A549 (cell line): ENCODE results near the gene CYLD. TPM values are rescaled to one million over a fixed set of nuclear protein-coding genes. Genes with fewer than 3 reads are reported as not detected.

Source experiments
- ATAC-seq, 2 experiments: fragments of 200-7000 bp in 1 of 2; fragments of >200 bp in 1 of 2; cut with Nextera tagmentation in 1 of 2; cut with Tn5 transposase in 1 of 2; 3 replicates each; pipeline versions ENCODE4 v1.8.0 to v1.9.1; 2018 to 2020; ENCODE audit warnings: mild to moderate bottlenecking in 1 of 2, moderate library complexity in 1 of 2
- CTCF ChIA-PET: fragments of 300-600 bp; sonication (Branson Sonifier 250); formaldehyde crosslinking; extraction: SDS; loops from one replicate; lab custom pipeline; 2021; ENCODE audit warnings: antibody characterized with exemption, inconsistent platforms; lab: Yijun Ruan, JAX
- POLR2A ChIA-PET: fragments of 350-600 bp; formaldehyde crosslinking; extraction: SDS; loops from one replicate; lab custom pipeline; 2021; ENCODE audit warnings: antibody characterized with exemption, inconsistent platforms; lab: Yijun Ruan, JAX
- DNase-seq, 2 experiments: peaks; one replicate each; pipeline versions ENCODE4 v3.0.0 to v3.0.0-alpha.2; 2011 to 2016; ENCODE audit warnings: low read depth in 1 of 2, low spot score in 1 of 2
- FAIRE-seq: peaks from 2 replicates; lab custom pipeline; 2011; peaks lifted over from hg19 to GRCh38; lab: Jason Lieb, UNC
- H3K27ac ChIP-seq, 2 experiments: fragments of >200 bp; sonication (Bioruptor Twin); formaldehyde crosslinking; 3 replicates each; pipeline ENCODE4 v1.5.1; 2016 to 2017
- H3K4me1 ChIP-seq: fragments of >200 bp; sonication (Bioruptor Twin); formaldehyde crosslinking; 3 replicates; pipeline ENCODE4 v1.6.1; 2016
- H3K4me2 ChIP-seq: fragments of >200 bp; sonication (Bioruptor Twin); formaldehyde crosslinking; 3 replicates; pipeline ENCODE4 v1.6.1; 2016
- H3K4me3 ChIP-seq: fragments of >200 bp; sonication (Bioruptor Twin); formaldehyde crosslinking; 3 replicates; pipeline ENCODE4 v1.5.1; 2016
- H3K9me3 ChIP-seq: fragments of >200 bp; sonication (Bioruptor Twin); formaldehyde crosslinking; 3 replicates; pipeline ENCODE4 v1.6.1; 2016
- BHLHE40 ChIP-seq: IDR thresholded peaks from 2 replicates; pipeline ENCODE4 v1.6.1; 2012; ENCODE audit warnings: low read depth, low read length, inconsistent platforms
- CBX8 ChIP-seq: fragments of 200-600 bp; sonication (generic); IDR thresholded peaks from 2 replicates; pipeline ENCODE4 v1.6.1; 2016
- CEBPB ChIP-seq, 2 experiments: fragments of >200 bp in 1 of 2; sonication (Bioruptor Twin) in 1 of 2; formaldehyde crosslinking in 1 of 2; IDR thresholded peaks; 2 replicates each; pipeline ENCODE4 v1.6.1; 2012 to 2016
- CHD2 ChIP-seq: fragments of 150-350 bp; IDR thresholded peaks from 2 replicates; pipeline ENCODE4 v1.6.1; 2014; ENCODE audit warnings: low read length; ENCODE audit not compliant: partially characterized antibody
- CTCF ChIP-seq: fragments of >200 bp; sonication (Bioruptor Twin); formaldehyde crosslinking; IDR thresholded peaks from 3 replicates; pipeline ENCODE4 v1.5.1; 2016
- ELK1 ChIP-seq: fragments of 150-350 bp; IDR thresholded peaks from 2 replicates; pipeline ENCODE4 v1.6.1; 2014; ENCODE audit warnings: low read depth, mild to moderate bottlenecking, low read length
- EP300 ChIP-seq, 2 experiments: fragments of >200 bp; sonication (Bioruptor Twin); formaldehyde crosslinking; IDR thresholded peaks; 2 replicates in 1 of 2; 3 replicates in 1 of 2; pipeline ENCODE4 v1.6.1; 2016 to 2017
- ESRRA ChIP-seq: fragments of 150-350 bp; IDR thresholded peaks from 2 replicates; pipeline ENCODE4 v1.6.1; 2014; ENCODE audit warnings: mild to moderate bottlenecking, low read length, borderline replicate concordance
- FOSB ChIP-seq: fragments of 250-450 bp; sonication (Bioruptor Pico); IDR thresholded peaks from 2 replicates; pipeline ENCODE4 v1.5.0; 2020; ENCODE audit warnings: mild to moderate bottlenecking, moderate library complexity
- GATA3 ChIP-seq: IDR thresholded peaks from 2 replicates; pipeline ENCODE4 v1.6.1; 2012; ENCODE audit warnings: borderline replicate concordance
- HES2 ChIP-seq: fragments of >200 bp; sonication (Bioruptor Twin); formaldehyde crosslinking; IDR thresholded peaks from 2 replicates; pipeline ENCODE4 v1.6.1; 2016
- HEYL ChIP-seq: fragments of 250-450 bp; sonication (Bioruptor Pico); IDR thresholded peaks from 2 replicates; pipeline ENCODE4 v1.8.0; 2021; ENCODE audit warnings: mild to moderate bottlenecking, moderate library complexity
- HOXB5 ChIP-seq: fragments of 250-450 bp; sonication (Bioruptor Pico); IDR thresholded peaks from 2 replicates; pipeline ENCODE4 v1.5.0; 2020; ENCODE audit warnings: mild to moderate bottlenecking, moderate library complexity
- KDM1A ChIP-seq: fragments of 200-600 bp; sonication (generic); IDR thresholded peaks from 2 replicates; pipeline ENCODE4 v1.6.1; 2016; ENCODE audit warnings: low read depth, mild to moderate bottlenecking
- MAFK ChIP-seq: fragments of 450-650 bp; IDR thresholded peaks from 2 replicates; pipeline ENCODE4 v1.6.1; 2014; ENCODE audit not compliant: partially characterized antibody
- MAZ ChIP-seq: fragments of 150-350 bp; IDR thresholded peaks from 2 replicates; pipeline ENCODE4 v1.6.1; 2014; ENCODE audit warnings: antibody characterized with exemption, low read depth, low read length, borderline replicate concordance
- NFE2L2 ChIP-seq: fragments of 150-350 bp; conservative IDR thresholded peaks from 2 replicates; pipeline ENCODE4 v1.6.1; 2014; ENCODE audit warnings: low read length
- NPAS2 ChIP-seq: fragments of 250-450 bp; sonication (Bioruptor Pico); IDR thresholded peaks from 2 replicates; pipeline ENCODE4 v1.8.0; 2022; ENCODE audit warnings: mild to moderate bottlenecking, moderate library complexity, borderline replicate concordance
- NR3C1 ChIP-seq: fragments of >200 bp; sonication (Bioruptor Twin); formaldehyde crosslinking; IDR thresholded peaks from 3 replicates; pipeline ENCODE4 v1.6.1; 2017
- POLR2A ChIP-seq: IDR thresholded peaks from 2 replicates; pipeline ENCODE4 v1.6.1; 2012; ENCODE audit warnings: mild to moderate bottlenecking, low read length
- RAD21 ChIP-seq, 2 experiments: fragments of >200 bp in 1 of 2; sonication (Bioruptor Twin) in 1 of 2; formaldehyde crosslinking in 1 of 2; IDR thresholded peaks in 1 of 2; conservative IDR thresholded peaks in 1 of 2; 2 replicates in 1 of 2; 3 replicates in 1 of 2; pipeline ENCODE4 v1.6.1; 2012 to 2018; ENCODE audit warnings: inconsistent platforms in 1 of 2
- RARB ChIP-seq: fragments of 250-450 bp; sonication (Bioruptor Pico); IDR thresholded peaks from 2 replicates; pipeline ENCODE4 v1.8.0; 2021; ENCODE audit warnings: mild to moderate bottlenecking, moderate library complexity
- SREBF2 ChIP-seq: fragments of 450-650 bp; IDR thresholded peaks from 2 replicates; pipeline ENCODE4 v1.6.1; 2014; ENCODE audit warnings: mild to moderate bottlenecking, moderate library complexity
- TFCP2L1 ChIP-seq: fragments of 250-450 bp; sonication (Bioruptor Pico); IDR thresholded peaks from 2 replicates; pipeline ENCODE4 v1.5.0; 2021; ENCODE audit warnings: mild to moderate bottlenecking
- TP53 ChIP-seq: fragments of 250-450 bp; sonication (Bioruptor Pico); IDR thresholded peaks from 2 replicates; pipeline ENCODE4 v1.5.0; 2021; ENCODE audit warnings: mild to moderate bottlenecking, moderate library complexity
- USF2 ChIP-seq: fragments of 450-650 bp; IDR thresholded peaks from 2 replicates; pipeline ENCODE4 v1.6.1; 2014; ENCODE audit warnings: antibody characterized with exemption
- ZC3H11A ChIP-seq: fragments of 450-650 bp; IDR thresholded peaks from 2 replicates; pipeline ENCODE4 v1.6.1; 2014; ENCODE audit warnings: antibody characterized with exemption, mild to moderate bottlenecking
- ZNF302 ChIP-seq: fragments of 250-450 bp; sonication (Bioruptor Pico); IDR thresholded peaks from 2 replicates; pipeline ENCODE4 v1.9.0; 2021; ENCODE audit warnings: inconsistent platforms, mild to moderate bottlenecking, moderate library complexity
- WGBS: methylation state at CpG from one replicate; pipeline ENCODE4 v1.1.6; 2017; ENCODE audit errors: missing lambda C conversion rate; 5-methylcytosine and 5-hydroxymethylcytosine counted together
- polyA plus RNA-seq, 4 experiments: library from polyadenylated mRNA; depleted of rRNA in 3 of 4; stranded (reverse); fragments of >200 nt; fragmentation: RNase III in 1 of 4; extraction: RNeasy Plus Mini Kit Qiagen cat#74134 plus additional on column Dnase treatment in 1 of 4; gene quantifications; 2 replicates in 3 of 4; 3 replicates in 1 of 4; pipeline ENCODE4 v1.2.3, GENCODE V29; 2011 to 2017

CYLD gene
- polyA plus RNA-seq, 2 of the 4 experiments (the other 2 are of a cell fraction): 6.5 to 12.7 TPM

- H3K4me1 ChIP-seq: no peaks in the 10 kb centered on the region
- H3K4me2 ChIP-seq: no peak overlapping the region
- no peak for DNase-seq
- H3K27ac ChIP-seq: no peak overlapping the region
- ChIA-PET POLR2A (no interaction called here), CTCF (interaction anchor here (0.7 to 1.4 kb wide), 4 partner anchors 10 to 1867 kb away, joined by 3 read pairs; no protein-coding TSS in a partner anchor)
- H3K9me3 ChIP-seq: no peaks in the 10 kb centered on the region
- H3K4me3 ChIP-seq: no peak overlapping the region
- TF ChIP-seq POLR2A (no peak), KDM1A (no peak), NPAS2 (CRISPR knock-in tag) (no peak), RAD21 (conservative IDR thresholded peaks at IDR 0.05 in 1 of 2, IDR thresholded peaks at IDR 0.05 in 1 of 2) (no peak), NR3C1 (no peak), CBX8 (no peak), MAFK (no peak), MAZ (no peak), BHLHE40 (no peak), FOSB (CRISPR knock-in tag) (no peak), HES2 (no peak), GATA3 (no peak)
- WGBS: 36% methylated on average over 9 of the region's 9 CpGs
- FAIRE-seq: no peak
- no peak for ATAC-seq
These were observed 71.1 kb downstream of the CYLD start for GRCh38 chr16:50812876-50813466.

GRCh38 chr16:50814052-50814451 is 72.2 kb downstream of the CYLD start:
- POLR2A ChIA-PET: interaction anchor here (1.2 kb wide), 1 partner anchor 18 kb away, joined by 3 read pairs; no protein-coding TSS in a partner anchor
- CTCF ChIA-PET: interaction anchor here (0.9 to 4.2 kb wide), 3 partner anchors 8 to 145 kb away, joined by 3 to 27 read pairs (median 4); no protein-coding TSS in a partner anchor
- H3K9me3 ChIP-seq: no peaks in the 10 kb centered on the region
- TF ChIP-seq HOXB5 (CRISPR knock-in tag) (no peak), NFE2L2 (no peak), MAFK (no peak), RARB (CRISPR knock-in tag) (no peak), ZC3H11A (no peak), HEYL (CRISPR knock-in tag) (no peak), SREBF2 (no peak), CHD2 (no peak), USF2 (no peak), FOSB (CRISPR knock-in tag) (no peak), TP53 (no peak), ESRRA (no peak), NPAS2 (CRISPR knock-in tag) (no peak), CTCF (no peak), ELK1 (no peak), TFCP2L1 (CRISPR knock-in tag) (no peak), ZNF302 (CRISPR knock-in tag) (no peak), EP300 (IDR thresholded peaks at IDR 0.05) (no peak), CEBPB (IDR thresholded peaks at IDR 0.05) (no peak)
- FAIRE-seq (no peak), ATAC-seq (no peak), DNase-seq (no peak)
- H3K27ac ChIP-seq: no peak overlapping the region
- WGBS: 44% methylated on average over 4 of the region's 4 CpGs
- H3K4me2 ChIP-seq: no peak overlapping the region
- H3K4me3 ChIP-seq: no peak overlapping the region
- no peaks in the 10 kb centered on the region for H3K4me1 ChIP-seq
